ENCODE data around the gene AGPS. TPM values are rescaled to one million over a fixed set of nuclear protein-coding genes. Genes with fewer than 3 reads are reported as not detected.

AGPS gene
- total and polyA plus RNA-seq, 3 donors from 2014 or later = 36.7 to 73.4 (median 55.7) TPM

DNA sequence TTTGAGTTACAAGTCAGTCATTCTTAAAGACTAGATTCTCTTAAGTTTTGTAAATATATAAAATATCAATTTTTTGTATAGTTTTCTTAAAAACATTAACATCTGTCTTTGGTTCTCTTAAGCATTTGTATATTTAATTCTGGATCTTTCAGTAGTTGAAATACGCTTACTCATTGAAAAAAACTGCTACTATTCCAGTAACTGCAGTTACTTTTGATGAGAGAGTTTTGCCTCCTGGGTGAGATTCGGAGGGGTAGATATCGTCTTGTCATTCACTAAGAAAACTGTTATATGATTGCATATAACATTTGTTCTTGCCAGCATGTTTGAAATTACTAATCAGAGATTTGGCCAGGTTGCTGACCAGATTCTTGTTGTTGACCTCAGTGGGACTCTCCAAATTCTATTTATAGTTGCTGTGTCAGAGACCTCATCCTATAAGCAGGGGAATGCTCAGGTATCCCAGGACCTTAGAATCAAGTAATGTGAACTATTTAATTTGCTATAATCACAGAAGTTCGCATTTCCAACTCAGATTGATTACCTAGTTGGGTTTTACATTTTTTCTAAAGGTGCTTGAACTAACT is 7.9 kb downstream of the AGPS start:
- 82 to 88% methylated on average over 4 of the region's 4 CpGs for WGBS, 2 donors
- intact Hi-C loops (cut with DNase I; ENCODE audit: low total_unique reads) = no loop called here

DNA sequence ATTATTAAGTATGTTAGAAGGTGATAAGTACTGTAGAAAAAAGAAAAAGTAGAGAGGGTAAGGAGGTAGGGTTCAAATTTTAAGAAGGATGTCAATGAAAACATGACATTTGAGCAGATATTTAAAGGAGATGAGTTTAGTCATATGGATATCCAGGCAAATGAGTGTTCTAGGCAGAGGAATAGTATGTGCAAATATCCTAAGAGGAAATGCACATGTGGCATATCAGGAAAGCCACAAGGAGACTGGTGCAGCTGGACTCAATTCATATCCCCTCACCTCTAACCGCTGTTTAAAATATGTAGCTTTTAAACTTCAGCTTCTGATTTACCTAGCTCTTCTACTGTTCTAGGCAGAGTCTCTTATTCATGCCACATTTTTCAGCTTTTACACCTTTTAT is 9.5 kb downstream of the AGPS start:
- TF ChIP-seq CTCF (IDR thresholded peaks at IDR 0.05) = no peak
- TF ChIP-seq POLR2A (IDR thresholded peaks at IDR 0.05) = no peak
- Histone ChIP-seq H3K36me3 (ENCODE audit: low read depth, missing control alignments) (no peaks in the 10 kb centered on the region), H3K4me1 (peaks cover 8% of the 10 kb centered on the region), H3K27me3 (no peaks in the 10 kb centered on the region), H3K27ac (no peak overlapping the region), H3K4me3 (no peak overlapping the region), H3K9me3 (no peaks in the 10 kb centered on the region)
- no peak for DNase-seq
- WGBS, 2 donors = 90 to 95% methylated on average over 1 of the region's 1 CpG
- intact Hi-C loops (cut with DNase I; ENCODE audit: low total_unique reads) = no loop called here

More for the DNA sequence above, 7.9 kb downstream of the AGPS start:
- Histone ChIP-seq H3K4me1 (peaks cover 8% of the 10 kb centered on the region), H3K27me3 (no peaks in the 10 kb centered on the region), H3K27ac (no peak overlapping the region), H3K36me3 (ENCODE audit: low read depth, missing control alignments) (no peaks in the 10 kb centered on the region), H3K9me3 (no peaks in the 10 kb centered on the region), H3K4me3 (no peak overlapping the region)
- no peak for TF ChIP-seq POLR2A (IDR thresholded peaks at IDR 0.05)
- TF ChIP-seq CTCF (IDR thresholded peaks at IDR 0.05) = no peak
- no peak for DNase-seq

DNA sequence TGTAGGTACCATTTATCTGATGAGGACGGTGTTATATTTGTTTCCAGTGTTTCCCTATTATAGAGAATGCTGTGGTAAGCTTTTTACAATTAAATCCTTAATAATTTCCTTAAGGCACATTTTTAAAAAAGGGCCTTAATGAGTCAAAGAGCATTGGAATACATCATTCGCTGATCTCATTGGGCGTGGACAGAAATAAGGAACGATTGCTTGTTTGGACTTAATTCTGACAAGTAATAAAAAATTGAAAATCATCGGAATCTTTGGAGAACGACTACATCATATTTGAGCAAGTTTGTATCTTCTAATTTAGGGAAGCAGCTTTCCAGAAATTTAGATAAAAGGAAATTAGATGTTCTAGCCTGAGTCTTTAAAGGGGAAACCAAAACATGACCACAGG is 11.3 kb downstream of the AGPS start:
- Histone ChIP-seq H3K4me1 (peaks cover 8% of the 10 kb centered on the region), H3K9me3 (no peaks in the 10 kb centered on the region), H3K36me3 (ENCODE audit: low read depth, missing control alignments) (no peaks in the 10 kb centered on the region), H3K27me3 (no peaks in the 10 kb centered on the region), H3K4me3 (no peak overlapping the region), H3K27ac (no peak overlapping the region)
- TF ChIP-seq POLR2A (IDR thresholded peaks at IDR 0.05) = no peak
- no peak for TF ChIP-seq CTCF (IDR thresholded peaks at IDR 0.05)
- 56% methylated on average over 6 of the region's 6 CpGs for WGBS, 2 donors
- DNase-seq = no peak
- intact Hi-C loops (cut with DNase I; ENCODE audit: low total_unique reads) = no loop called here

DNA sequence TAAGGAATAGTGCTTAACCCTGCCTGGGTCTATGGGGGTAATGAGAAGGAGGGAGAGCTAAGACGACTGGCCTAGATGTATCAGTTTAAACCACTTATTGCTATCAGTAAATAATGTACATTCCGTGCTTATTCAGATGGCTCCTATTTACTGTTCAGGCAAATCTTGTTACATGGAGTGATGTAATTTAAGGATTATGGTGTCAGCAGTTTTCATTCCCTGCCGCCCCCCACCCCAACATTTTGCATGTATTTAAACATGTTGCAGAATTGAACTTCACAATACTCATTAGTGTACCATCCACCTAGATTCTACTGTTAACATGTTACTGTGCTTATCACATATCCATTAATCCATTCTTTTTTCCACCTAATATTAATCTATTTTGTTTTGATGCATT is 11.7 kb downstream of the AGPS start:
- DNase-seq = no peak
- intact Hi-C loops (cut with DNase I; ENCODE audit: low total_unique reads) = no loop called here
- 64% methylated on average over 3 of the region's 3 CpGs for WGBS, 2 donors

More for the DNA sequence above, 11.7 kb downstream of the AGPS start:
- no peaks in the 10 kb centered on the region for H3K27me3 ChIP-seq
- peaks cover 8% of the 10 kb centered on the region for H3K4me1 ChIP-seq
- TF ChIP-seq POLR2A (IDR thresholded peaks at IDR 0.05) (no peak), CTCF (IDR thresholded peaks at IDR 0.05) (no peak)
- no peaks in the 10 kb centered on the region for H3K36me3 ChIP-seq (ENCODE audit: low read depth, missing control alignments)
- H3K27ac ChIP-seq = no peak overlapping the region
- H3K4me3 ChIP-seq = no peak overlapping the region
- H3K9me3 ChIP-seq = no peaks in the 10 kb centered on the region
